Epithelial cell of prostate (primary cell): ENCODE data around the gene RIPOR3.
"Not testable (repeated sequence)": the region's sequence is repeated elsewhere in the genome, so short reads cannot be mapped to it uniquely, and the experiment has no call there.

Experiments used
- DNase-seq: peaks from one replicate; pipeline ENCODE4 v3.0.0-alpha.2; 2011; ENCODE audit warnings: low read depth, low spot score
- H3K27ac ChIP-seq: fragments of 450-650 bp; 2 replicates; pipeline ENCODE4 v1.5.1; 2017; ENCODE audit warnings: mild to moderate bottlenecking

RIPOR3 gene

GRCh38 chr20:50708845-50709635 is 17.7 kb upstream of the RIPOR3 start:
- H3K27ac ChIP-seq: no peak overlapping the region

GRCh38 chr20:50704971-50705370 is 13.6 kb upstream of the RIPOR3 start:
- DNase-seq: no peak
- H3K27ac ChIP-seq: no peak overlapping the region

More at GRCh38 chr20:50708845-50709635, 17.7 kb upstream of the RIPOR3 start:
- DNase-seq: no peak

- no peak overlapping the region for H3K27ac ChIP-seq
- no peak for DNase-seq
Observed at GRCh38 chr20:50704514-50704913, 13.2 kb upstream of the RIPOR3 start.

GRCh38 chr20:50703651-50704438 is 12.5 kb upstream of the RIPOR3 start:
- H3K27ac ChIP-seq, DNase-seq: not testable (repeated sequence)

GRCh38 chr20:50701041-50701963 is 10.0 kb upstream of the RIPOR3 start:
- DNase-seq: no peak
- no peak overlapping the region for H3K27ac ChIP-seq

DNA sequence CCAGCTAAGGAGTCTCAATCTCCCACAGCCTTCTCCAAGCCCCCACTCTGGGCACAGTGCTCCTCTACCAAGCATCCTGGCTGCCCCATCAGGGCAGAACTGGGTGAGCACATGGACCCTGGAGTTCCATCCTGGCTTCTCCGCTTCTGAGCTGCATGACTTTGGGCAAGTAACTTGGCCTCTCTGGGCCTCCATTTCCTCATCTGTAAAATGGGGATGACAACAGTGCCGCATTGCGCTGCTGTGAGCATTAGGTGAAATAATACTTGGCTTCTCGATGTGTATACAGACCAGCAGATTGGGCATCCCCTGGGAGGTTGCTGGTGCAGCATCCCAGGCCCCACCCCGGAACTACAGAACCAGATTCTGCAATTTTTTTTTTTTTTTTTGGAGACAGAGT is 8.3 kb upstream of the RIPOR3 start:
- no peak for DNase-seq

GRCh38 chr20:50698255-50698654 is 6.9 kb upstream of the RIPOR3 start:
- not testable (repeated sequence) for DNase-seq, H3K27ac ChIP-seq

More for the DNA sequence above, 8.3 kb upstream of the RIPOR3 start:
- no peak overlapping the region for H3K27ac ChIP-seq

DNA sequence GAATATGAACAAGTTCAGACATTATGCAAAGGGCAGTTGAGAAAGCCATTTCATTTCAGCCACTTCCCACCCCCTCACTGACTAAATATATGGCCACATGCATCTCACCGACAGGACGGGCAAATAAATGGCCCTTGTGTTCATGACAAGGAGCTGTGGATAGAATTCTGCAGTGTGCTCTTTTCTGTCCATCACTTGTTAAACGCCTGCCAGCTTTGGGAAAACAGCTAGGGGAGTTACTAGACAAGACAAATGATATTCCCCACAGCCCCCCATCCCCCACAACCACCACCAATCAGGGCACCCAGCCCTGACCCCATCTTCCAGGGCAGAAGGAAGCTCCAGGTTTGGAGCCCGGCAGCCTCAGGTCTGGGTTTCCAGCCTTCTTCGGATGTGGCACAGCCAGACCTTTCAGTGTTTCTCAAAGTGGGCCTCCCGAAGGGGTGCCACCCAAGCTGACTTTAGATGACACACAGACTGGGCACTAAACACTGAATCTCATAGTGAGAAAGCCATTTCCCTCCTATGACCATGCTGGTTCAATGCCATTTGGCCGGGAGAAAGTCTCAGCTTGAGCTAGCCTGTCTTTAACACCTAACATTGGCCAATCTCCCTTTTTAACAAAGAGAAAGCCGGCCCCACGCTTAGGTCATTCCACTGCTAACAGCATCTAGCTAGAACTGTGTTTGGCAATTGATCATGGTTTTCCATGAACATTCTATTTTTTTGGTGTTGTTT is 4.0 kb upstream of the RIPOR3 start:
- peak overlapping the region; percentile 22 for H3K27ac ChIP-seq
- no peak for DNase-seq

GRCh38 chr20:50694379-50695134 is 3.2 kb upstream of the RIPOR3 start:
- H3K27ac ChIP-seq: peak overlapping the region; percentile 22

DNA sequence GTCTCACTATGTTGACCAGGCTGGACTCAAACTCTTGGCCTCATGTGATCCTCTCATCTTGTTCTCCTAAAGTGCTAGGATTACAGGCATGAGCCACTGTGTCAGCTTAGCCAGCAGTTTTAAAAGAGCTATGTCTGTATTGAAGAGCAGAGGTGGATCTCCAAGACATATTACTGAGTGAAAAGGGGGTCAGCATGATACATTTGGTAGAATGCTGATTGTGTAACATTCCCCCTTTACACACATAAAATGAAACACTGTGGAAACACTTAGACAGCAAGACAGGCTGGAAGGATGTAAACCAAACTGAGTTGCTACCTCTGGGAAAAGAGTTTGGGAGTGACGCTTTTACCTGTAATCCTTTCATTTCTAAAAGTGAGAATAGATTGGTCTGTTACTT is 1.7 kb upstream of the RIPOR3 start:
- DNase-seq: no peak
- H3K27ac ChIP-seq: no peak overlapping the region

More at GRCh38 chr20:50694379-50695134, 3.2 kb upstream of the RIPOR3 start:
- DNase-seq: no peak

DNA sequence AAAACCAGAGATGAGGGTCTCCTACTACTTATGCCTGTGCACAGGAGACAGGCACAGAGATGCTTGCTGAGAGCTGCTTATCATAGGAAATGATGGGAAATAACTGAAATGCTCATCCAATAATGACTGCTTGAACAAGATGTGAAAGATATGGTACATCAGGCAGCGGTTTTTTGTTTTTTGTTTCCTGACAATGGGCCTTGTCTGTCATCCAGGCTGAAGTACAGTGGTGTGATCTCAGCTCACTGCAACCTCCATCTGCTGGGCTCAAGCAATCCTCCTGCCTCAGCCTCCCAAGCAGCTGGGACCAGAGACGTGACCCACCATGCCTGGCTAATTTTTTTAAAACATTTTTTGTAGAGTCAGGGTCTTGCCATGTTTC is 1.2 kb upstream of the RIPOR3 start:
- no peak for DNase-seq
- H3K27ac ChIP-seq: no peak overlapping the region

- peak; percentile 55 for DNase-seq
- H3K27ac ChIP-seq: no peak overlapping the region
Observed at GRCh38 chr20:50691573-50692551, 520 bp upstream of the RIPOR3 start.

DNA sequence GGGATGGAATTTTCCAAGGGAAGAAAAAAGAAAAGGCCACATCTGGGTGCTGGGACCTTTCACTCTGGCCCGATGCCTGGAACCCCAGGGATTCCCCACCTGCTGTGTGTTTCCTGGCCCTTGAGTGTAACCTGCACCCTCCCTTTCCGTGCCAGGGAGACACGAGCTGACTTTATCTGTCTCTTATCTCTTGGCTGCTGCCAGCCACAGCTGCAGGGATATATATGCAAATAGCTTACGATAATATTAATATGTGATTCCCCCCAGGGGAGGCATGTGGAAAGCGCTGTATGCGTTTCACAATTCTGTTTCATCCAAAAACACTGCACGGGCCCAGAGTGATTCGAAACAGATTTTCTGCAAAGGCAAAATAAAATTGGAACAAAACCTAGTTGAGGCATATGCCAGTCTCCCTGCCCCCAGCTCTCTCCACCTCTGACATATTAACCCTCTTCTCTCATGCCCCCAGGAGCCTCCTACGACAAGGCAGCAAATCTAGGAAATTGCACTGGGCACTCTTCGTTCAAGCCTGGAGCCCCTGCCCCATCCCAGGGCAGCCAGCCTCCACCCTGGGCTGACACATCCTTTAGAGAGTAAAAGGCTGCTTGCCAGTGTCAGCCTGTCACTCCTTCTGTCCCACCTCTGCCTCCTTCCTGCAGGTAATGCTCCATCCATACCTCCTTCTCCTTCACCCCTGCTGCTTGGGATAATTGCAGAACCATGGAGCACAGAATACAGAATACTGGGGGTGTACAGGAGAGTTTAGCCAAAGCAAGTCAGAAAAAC is 1.3 kb downstream of the RIPOR3 start:
- no peak overlapping the region for H3K27ac ChIP-seq
- DNase-seq: no peak

- H3K27ac ChIP-seq: no peak overlapping the region
- DNase-seq: no peak
Observed at GRCh38 chr20:50688256-50688975, 2.9 kb downstream of the RIPOR3 start.

GRCh38 chr20:50686821-50687220 is 4.5 kb downstream of the RIPOR3 start:
- no peak overlapping the region for H3K27ac ChIP-seq
- no peak for DNase-seq

GRCh38 chr20:50683570-50683969 is 7.8 kb downstream of the RIPOR3 start:
- no peak overlapping the region for H3K27ac ChIP-seq
- DNase-seq: no peak
